ENCODE results near the gene HERC2. TPM values are rescaled to one million over a fixed set of nuclear protein-coding genes. Genes with fewer than 3 reads are reported as not detected.

The HERC2 gene
- total and polyA plus RNA-seq, 2 of the 8 experiments (the other 6 are each of a cell fraction or from before 2014, with no cell fraction given) = 83.0 to 88.7 TPM

- TF ChIP-seq GABPA (IDR thresholded peaks at IDR 0.05; ENCODE audit: borderline replicate concordance, insufficient read depth, low read length) = no peak
- no peak for TF ChIP-seq MAFK (IDR thresholded peaks at IDR 0.05; ENCODE audit: low read depth, low read length)
- no peak for TF ChIP-seq BCL11A (IDR thresholded peaks at IDR 0.05; ENCODE audit: low read depth in 2 of 2, low read length in 2 of 2)
- no peak for TF ChIP-seq BRCA1 (IDR thresholded peaks at IDR 0.05; ENCODE audit: low read depth, low read length)
Observed at GRCh38 chr15:28109626-28110455, 212.1 kb downstream of the HERC2 start (continued).
